ENCODE measurements around the gene RC3H2.

DNA sequence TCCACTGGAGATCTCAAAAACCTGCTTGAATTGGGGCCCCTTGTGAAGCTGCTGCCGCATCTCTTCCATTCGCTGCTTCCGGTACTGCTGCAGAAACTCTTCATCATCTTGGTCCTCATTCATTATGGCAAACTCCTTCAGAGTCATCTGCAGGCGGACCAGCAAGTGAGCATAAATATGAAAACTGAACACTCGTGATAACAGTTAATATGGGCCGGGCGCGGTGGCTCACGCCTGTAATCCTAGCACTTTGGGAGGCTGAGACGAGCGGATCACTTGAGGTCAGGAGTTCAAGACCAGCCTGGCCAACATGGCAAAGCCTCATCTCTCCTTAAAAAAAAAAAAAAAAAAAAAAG lies 84.7 kb downstream of the RC3H2 start:
- TF ChIP-seq LARP7 (IDR thresholded peaks at IDR 0.05) (no peak), POLR2A (IDR thresholded peaks at IDR 0.05; ENCODE audit: low read depth, low read length) (no peak), RAD21 (IDR thresholded peaks at IDR 0.05; ENCODE audit: insufficient read depth, low read depth, low read length) (no peak)
- TF ChIP-seq, protein P1, sequence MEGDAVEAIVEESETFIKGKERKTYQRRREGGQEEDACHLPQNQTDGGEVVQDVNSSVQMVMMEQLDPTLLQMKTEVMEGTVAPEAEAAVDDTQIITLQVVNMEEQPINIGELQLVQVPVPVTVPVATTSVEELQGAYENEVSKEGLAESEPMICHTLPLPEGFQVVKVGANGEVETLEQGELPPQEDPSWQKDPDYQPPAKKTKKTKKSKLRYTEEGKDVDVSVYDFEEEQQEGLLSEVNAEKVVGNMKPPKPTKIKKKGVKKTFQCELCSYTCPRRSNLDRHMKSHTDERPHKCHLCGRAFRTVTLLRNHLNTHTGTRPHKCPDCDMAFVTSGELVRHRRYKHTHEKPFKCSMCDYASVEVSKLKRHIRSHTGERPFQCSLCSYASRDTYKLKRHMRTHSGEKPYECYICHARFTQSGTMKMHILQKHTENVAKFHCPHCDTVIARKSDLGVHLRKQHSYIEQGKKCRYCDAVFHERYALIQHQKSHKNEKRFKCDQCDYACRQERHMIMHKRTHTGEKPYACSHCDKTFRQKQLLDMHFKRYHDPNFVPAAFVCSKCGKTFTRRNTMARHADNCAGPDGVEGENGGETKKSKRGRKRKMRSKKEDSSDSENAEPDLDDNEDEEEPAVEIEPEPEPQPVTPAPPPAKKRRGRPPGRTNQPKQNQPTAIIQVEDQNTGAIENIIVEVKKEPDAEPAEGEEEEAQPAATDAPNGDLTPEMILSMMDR (IDR thresholded peaks at IDR 0.05 in 2 of 3, conservative IDR thresholded peaks at IDR 0.05 in 1 of 3; ENCODE audit: control insufficient read depth in 2 of 3, extremely low read depth in 1 of 3, insufficient read depth in 1 of 3, low read depth in 3 of 3, low read length in 3 of 3): no peak
